ENCODE data around the gene SH3BGRL3. TPM values are rescaled to one million over a fixed set of nuclear protein-coding genes. Genes with fewer than 3 reads are reported as not detected.
"Not testable (repeated sequence)": the region's sequence is repeated elsewhere in the genome, so short reads cannot be mapped to it uniquely, and the experiment has no call there.

SH3BGRL3 gene
- total RNA-seq, 4 donors from 2014 or later, result 5.0 to 86.6 (median 52.3) TPM

DNA sequence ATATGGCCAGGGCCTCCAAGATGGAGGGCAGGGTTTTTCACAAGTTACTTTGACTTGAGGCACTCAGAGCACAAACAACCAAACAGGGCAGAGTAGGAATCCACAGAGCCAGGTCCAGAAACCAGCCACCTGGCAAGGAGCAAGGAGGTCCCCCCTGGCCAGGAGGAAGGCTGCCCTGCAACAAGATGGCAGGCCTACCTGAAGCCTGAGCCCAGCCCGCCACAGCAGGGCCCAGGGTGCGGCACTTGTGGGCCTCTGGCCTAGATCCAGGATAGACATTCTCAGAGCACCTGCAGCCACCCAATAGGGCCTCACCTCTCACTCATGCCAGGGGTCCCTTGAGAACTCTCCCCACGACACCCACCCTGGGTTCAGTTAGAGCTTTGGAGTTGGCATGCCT is 11.5 kb downstream of the SH3BGRL3 start:
- Histone ChIP-seq H3K4me3 (no peak overlapping the region), H3K9me3 (no peaks in the 10 kb centered on the region), H3K27ac (no peak overlapping the region), H3K27me3 (no peaks in the 10 kb centered on the region), H3K4me1 (no peaks in the 10 kb centered on the region), H3K36me3 (no peaks in the 10 kb centered on the region)
- intact Hi-C loops (cut with DNase I; ENCODE audit: low total_unique reads), result no loop called here
- TF ChIP-seq, protein P1, sequence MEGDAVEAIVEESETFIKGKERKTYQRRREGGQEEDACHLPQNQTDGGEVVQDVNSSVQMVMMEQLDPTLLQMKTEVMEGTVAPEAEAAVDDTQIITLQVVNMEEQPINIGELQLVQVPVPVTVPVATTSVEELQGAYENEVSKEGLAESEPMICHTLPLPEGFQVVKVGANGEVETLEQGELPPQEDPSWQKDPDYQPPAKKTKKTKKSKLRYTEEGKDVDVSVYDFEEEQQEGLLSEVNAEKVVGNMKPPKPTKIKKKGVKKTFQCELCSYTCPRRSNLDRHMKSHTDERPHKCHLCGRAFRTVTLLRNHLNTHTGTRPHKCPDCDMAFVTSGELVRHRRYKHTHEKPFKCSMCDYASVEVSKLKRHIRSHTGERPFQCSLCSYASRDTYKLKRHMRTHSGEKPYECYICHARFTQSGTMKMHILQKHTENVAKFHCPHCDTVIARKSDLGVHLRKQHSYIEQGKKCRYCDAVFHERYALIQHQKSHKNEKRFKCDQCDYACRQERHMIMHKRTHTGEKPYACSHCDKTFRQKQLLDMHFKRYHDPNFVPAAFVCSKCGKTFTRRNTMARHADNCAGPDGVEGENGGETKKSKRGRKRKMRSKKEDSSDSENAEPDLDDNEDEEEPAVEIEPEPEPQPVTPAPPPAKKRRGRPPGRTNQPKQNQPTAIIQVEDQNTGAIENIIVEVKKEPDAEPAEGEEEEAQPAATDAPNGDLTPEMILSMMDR (IDR thresholded peaks at IDR 0.05), result no peak
- no peak for DNase-seq

DNA sequence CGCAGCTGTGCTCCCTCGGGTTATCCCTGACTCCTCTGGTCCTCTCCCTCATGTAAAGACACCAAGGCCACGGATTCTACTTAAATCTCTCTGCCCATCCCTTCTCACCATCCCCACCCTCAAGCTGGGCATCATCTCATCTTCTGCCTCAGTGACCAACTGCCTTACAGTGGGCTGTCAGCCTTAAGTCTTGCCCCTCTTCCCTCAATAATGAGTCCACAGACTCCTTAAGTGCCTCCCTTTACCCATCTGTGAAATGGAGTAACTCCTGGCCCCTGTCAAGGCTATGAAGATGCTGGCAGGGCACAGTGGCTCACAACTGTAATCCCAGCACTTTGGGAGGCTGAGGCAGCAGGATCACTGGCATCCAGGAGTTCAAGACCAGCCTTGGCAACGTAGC is 12.1 kb downstream of the SH3BGRL3 start:
- Histone ChIP-seq H3K9me3 (no peaks in the 10 kb centered on the region), H3K27me3 (no peaks in the 10 kb centered on the region), H3K27ac (no peak overlapping the region), H3K36me3 (no peaks in the 10 kb centered on the region), H3K4me1 (no peaks in the 10 kb centered on the region), H3K4me3 (no peak overlapping the region)
- TF ChIP-seq, protein P1 (IDR thresholded peaks at IDR 0.05), result no peak
- TF ChIP-seq POLR2A (IDR thresholded peaks at IDR 0.05), result no peak
- intact Hi-C loops (cut with DNase I; ENCODE audit: low total_unique reads), result no loop called here
- DNase-seq, result no peak

DNA sequence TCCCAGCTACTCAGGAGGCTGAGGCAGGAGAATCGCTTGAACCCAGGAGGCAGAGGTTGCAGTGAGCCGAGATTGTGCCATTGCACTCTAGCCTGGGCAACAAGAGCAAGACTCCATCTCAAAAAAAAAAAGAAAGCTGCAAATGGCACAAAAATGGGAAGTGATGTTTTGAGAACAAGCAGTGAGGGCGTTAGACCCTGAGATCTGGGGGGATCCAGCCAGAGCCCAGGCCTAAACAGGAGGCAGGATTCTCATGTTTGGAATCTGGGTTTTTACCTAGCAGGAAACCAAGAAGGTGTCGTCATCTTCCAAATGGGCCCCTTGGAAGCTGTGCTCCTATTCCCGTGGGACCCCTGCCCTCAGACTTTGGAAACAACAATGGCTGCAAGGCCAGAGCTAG is 12.8 kb downstream of the SH3BGRL3 start:
- H3K36me3 ChIP-seq; intact Hi-C loops (cut with DNase I; ENCODE audit: low total_unique reads); H3K4me3 ChIP-seq; H3K9me3 ChIP-seq; H3K27ac ChIP-seq; H3K4me1 ChIP-seq; H3K27me3 ChIP-seq; DNase-seq: not testable (repeated sequence)

DNA sequence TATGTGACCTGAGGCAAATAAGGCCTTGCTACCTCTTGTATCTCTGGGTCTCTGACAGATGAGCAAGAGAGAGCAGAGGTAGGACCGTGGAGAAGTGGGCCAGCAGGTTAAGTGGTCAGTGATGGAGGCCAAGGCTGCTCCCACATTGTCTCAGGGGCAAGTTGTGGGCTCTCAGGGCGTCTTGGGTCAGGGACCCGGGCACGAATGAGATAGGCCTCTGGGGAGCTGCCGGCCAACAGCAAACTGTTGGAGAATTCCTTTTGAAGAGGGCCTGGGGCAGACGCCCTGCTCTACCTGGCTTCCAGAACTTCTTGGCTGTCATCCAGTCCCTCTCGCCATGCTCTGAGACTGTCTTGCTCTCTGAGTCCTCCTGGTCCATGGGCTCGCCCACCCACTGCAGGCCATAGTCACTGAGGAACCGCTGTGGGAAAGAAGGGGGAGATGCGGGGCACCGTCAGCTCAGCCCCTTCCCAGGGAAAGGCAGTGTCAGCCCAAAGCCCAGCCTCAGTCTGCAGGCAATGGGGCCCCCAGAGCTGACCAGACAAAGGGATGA is 14.1 kb downstream of the SH3BGRL3 start:
- Histone ChIP-seq H3K9me3 (no peaks in the 10 kb centered on the region), H3K27ac (no peak overlapping the region), H3K4me1 (no peaks in the 10 kb centered on the region), H3K36me3 (no peaks in the 10 kb centered on the region), H3K27me3 (no peaks in the 10 kb centered on the region), H3K4me3 (no peak overlapping the region)
- TF ChIP-seq POLR2A (IDR thresholded peaks at IDR 0.05), result no peak
- TF ChIP-seq, protein P1 (IDR thresholded peaks at IDR 0.05), result no peak
- no peak for DNase-seq
- intact Hi-C loops (cut with DNase I; ENCODE audit: low total_unique reads), result no loop called here

DNA sequence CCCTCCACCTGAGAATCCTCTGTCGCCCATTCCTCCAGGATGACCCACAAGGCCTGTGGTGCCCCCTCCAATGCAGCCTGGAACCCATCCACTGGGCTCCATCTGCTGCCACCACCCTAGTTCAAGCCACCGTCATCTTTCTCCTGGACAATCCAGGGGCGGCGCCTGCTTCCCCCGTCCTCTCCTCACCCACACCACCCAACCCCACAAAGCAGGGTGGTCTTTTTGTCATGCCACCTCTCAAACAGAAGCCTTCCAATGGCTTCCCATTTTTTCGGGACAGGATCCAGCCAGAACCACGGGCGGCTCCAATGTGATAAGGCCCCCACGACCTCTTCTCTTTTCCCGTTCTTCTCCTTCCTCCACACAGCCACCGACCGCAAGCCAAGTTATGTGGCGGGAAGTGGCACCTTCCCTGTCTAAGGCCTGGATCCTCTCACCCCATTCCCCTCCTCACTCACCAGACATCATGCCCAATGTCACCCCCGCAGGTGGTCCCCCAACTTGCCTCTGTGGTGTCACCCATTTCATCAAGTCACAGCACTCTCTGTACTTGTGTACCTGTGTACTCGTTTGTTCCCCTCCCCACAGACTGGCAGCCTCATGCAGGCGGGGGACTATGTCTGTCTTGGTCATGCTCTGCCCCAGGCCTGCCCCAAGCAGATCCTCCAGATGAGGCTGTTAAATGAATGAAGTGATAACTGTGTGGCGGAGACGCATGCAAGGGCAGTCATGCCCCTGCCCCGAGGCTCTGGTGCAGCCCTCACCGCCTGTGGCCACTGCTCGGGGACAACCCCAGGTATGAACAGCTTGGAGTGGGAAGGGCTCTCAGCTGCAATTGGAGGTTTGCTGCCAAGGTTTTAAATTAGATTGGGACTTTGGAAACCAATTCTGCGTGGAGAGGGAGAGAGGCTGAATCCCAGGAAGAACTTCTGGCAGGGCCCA is 15.6 kb downstream of the SH3BGRL3 start:
- intact Hi-C loops (cut with DNase I; ENCODE audit: low total_unique reads), result no loop called here

More for the DNA sequence above, 15.6 kb downstream of the SH3BGRL3 start:
- Histone ChIP-seq H3K4me1 (no peaks in the 10 kb centered on the region), H3K27me3 (no peaks in the 10 kb centered on the region), H3K4me3 (no peak overlapping the region), H3K27ac (no peak overlapping the region), H3K36me3 (no peaks in the 10 kb centered on the region), H3K9me3 (no peaks in the 10 kb centered on the region)
- no peak for DNase-seq
- no peak for TF ChIP-seq POLR2A (IDR thresholded peaks at IDR 0.05)
- TF ChIP-seq, protein P1 (IDR thresholded peaks at IDR 0.05), result no peak

Measured in uterus (tissue), 4 donors.